Kidney tubule cell (primary cell): ENCODE data around the gene KLF1.
"Not testable (repeated sequence)": the region's sequence is repeated elsewhere in the genome, so short reads cannot be mapped to it uniquely, and the experiment has no call there.

ENCODE experiments used
- DNase-seq: peaks from one replicate; pipeline ENCODE4 v3.0.0-alpha.2; 2018; ENCODE audit warnings: low spot score

Gene KLF1

DNA sequence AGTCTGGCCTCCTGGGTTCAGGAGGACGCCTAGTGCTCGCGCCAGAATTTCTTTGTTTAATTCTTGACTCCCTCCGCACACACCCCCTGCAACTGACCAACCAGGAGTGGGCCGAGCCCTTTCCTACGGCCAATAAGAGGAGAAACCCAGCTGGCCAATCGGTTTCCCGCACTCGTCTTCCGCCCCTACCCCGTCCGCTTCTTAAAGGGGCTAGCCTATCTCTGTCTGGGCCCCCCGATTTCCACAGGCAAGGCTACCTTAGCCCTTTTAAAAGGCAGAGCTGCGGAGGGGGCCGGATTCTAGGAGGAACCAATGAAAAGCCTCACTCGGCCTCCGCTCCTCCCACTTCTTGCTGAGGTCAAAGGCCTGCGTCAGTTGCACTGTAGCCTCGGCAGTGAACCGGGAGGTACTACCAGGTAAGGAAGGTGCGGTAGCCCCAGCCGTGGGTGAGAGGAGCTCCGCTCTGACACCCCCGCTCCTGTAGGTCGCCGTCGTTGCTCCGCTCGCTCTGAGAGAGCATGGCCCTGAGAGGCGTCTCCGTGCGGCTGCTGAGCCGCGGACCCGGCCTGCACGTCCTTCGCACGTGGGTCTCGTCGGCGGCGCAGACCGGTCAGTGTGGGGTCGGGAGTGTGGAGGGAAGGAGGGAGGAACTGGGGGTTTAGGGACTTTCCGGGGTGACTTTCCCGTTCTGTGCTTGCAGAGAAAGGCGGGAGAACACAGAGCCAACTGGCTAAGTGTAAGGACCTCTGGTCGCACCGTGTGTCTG, 4.0 kb upstream of the KLF1 start, which contains the start of gene GCDH:
TSS of gene GCDH (plus strand) at position 374 of the 766 bp plus-strand sequence. CDS start at position 519, 145 bp downstream.
- DNase-seq = peak; percentile 99

- not testable (repeated sequence) for DNase-seq
Measured at GRCh38 chr19:12890299-12890786, 3.3 kb upstream of the KLF1 start.

DNA sequence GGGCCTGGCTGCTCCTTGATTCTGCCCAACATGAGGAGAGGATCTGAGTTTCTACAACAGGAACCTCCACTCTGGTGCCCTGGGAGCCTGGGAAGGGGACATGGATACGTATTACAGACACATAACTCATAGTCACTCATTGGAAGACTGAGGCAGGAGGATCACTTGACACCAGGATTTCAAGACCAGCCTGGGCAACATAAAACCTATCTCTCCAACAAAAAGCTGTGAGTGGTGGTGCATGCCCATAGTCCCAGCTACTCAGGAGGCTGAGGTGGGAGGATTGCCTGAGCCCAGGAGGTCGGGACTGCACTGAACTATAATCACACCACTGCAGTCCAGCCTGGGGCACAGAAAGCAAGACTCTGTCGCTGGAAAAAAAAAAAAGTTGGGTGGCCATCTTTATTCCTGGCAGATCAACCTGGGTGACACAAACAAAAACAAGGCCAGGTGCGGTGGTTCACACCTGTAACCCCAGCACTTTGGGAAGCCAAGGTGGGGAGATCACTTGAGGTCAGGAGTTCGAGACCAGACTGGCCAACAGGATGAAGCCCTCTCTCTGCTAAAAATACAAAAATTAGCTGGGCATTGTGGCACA, 1.1 kb upstream of the KLF1 start:
- DNase-seq = no peak

DNA sequence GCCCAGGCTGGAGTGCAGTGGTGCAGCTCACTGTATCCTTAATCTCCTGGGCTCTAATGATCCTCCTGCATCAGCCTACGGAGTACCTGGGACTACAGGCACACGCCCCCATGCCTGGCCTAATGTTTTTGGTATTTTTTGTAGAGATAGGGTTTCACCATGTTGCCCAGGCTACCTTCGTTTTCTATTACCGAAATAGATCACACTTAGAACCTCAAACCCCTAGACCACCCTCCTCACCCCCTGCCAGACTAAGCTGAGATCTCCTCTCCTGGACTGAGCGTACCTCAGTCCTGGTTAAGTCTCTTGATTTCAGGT, 391 bp downstream of the KLF1 start:
- DNase-seq = no peak

DNA sequence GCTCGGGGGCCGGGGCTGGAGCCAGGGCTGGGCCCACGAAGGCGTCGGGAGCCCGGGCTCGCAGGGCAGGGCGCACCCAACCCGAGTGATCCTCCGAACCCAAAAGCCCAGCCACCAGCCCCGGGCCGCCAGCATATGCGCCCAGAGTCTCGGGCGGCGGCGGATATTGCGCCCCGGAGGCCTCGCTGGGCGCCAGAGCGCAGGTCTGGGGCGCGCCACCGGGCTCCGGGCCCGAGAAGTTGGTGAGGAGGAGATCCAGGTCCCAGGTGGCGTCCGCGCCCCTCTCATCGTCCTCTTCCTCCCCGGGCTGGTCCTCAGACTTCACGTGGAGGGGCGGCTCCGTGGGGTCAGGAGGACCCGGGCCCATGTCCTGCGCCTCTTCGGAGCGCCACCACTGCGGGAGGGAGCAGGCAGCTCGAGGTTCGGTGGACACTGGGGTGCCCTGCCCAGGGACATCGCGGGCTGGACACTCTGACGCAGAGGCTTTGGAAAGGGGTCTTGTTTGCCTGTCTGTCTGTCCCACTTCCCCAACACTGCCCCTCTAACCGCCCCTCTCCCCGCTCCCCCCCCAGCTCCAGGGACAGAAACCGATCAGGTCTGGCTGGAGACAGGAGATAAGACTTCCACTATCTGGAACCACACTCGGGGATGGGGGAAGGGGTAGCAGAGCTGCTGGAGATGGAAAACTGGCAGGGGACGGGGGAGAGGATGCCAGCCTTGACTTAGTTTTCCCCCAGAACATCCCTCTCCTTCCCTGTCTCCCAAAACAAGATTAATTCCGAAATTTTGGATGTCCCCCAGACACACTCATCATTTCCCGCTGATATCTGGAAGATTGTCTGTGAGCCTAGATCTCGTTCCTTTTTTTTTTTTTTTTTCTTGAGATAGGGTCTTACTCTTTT, 1.0 kb downstream of the KLF1 start:
- no peak for DNase-seq

GRCh38 chr19:12884926-12885748, 1.9 kb downstream of the KLF1 start:
- peak; percentile 82 for DNase-seq

DNA sequence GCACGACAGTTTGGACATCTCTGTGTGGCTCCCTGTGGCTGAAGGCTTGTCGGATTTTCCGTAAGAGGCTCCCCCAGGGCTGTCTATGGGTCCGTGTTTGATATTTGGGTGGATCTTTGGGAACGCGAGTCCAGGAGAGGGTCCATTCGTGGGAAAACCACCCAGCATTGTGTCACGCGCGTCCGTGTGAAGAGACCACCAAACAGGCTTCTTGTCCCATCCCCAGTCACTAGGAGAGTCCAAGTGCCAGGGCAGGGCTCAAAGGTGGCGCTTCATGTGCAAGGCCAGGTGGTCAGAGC, 2.4 kb downstream of the KLF1 start:
- DNase-seq = no peak

GRCh38 chr19:12884202-12884601, 2.8 kb downstream of the KLF1 start:
- DNase-seq = no peak

- no peak for DNase-seq
Measured at GRCh38 chr19:12882589-12882988, 4.4 kb downstream of the KLF1 start.

DNA sequence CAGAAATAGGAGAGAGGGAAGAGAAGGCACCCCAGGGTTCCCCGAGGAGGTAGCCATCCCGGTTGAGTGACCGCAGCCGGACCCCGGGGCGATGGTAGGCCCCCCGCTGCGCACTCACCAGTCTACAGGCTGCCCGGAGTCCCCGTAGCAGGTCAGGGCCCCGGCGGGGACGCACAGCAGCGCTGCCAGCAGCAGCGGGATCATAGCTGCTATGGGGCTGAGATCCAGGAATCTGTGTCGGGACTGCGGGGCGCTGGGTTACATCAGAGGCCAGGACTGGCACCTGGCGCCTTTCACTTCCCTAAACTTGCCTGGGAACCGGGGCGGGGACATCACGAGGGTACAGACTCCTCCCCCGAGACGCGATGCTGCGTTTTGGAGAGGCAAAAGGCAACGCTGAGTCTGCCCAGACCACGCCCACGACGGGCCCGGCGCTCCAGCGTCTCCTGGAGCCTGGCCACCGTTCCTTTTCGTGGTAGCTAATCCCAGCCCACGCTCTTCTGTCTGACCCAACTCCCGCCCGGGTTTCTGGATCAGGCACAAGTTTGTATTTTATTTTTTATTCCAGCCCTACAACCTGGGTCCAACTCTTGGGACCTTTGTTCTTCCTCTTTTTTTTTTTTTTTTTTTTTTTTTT, 5.7 kb downstream of the KLF1 start, which contains the start of gene DNASE2:
TSS of gene DNASE2 (minus strand) at position 278 of the 637 bp plus-strand sequence. CDS start at position 204, 74 bp downstream.
- DNase-seq = peak; percentile 93

- peak; percentile 25 for DNase-seq
Measured at GRCh38 chr19:12880551-12881171, 6.3 kb downstream of the KLF1 start.

DNA sequence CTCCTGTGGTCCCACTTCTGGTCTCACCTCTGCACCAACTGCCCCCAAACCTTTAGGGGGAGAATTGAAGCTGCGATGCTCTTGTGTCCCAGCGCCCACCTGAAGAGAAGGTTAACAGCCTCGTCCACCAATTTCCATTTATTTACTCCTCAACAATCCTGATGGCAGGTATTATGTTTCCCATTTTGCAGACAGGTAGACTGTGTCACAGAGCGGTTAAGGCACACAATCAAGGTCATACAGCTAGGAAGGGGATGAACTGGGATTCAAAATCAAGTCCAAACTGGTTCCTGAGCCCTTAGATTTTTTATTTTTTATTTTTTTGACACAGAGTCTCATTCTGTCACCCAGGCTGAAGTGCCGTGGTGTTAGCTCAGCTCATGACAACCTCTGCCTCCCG, 11.9 kb downstream of the KLF1 start:
- DNase-seq = no peak

DNA sequence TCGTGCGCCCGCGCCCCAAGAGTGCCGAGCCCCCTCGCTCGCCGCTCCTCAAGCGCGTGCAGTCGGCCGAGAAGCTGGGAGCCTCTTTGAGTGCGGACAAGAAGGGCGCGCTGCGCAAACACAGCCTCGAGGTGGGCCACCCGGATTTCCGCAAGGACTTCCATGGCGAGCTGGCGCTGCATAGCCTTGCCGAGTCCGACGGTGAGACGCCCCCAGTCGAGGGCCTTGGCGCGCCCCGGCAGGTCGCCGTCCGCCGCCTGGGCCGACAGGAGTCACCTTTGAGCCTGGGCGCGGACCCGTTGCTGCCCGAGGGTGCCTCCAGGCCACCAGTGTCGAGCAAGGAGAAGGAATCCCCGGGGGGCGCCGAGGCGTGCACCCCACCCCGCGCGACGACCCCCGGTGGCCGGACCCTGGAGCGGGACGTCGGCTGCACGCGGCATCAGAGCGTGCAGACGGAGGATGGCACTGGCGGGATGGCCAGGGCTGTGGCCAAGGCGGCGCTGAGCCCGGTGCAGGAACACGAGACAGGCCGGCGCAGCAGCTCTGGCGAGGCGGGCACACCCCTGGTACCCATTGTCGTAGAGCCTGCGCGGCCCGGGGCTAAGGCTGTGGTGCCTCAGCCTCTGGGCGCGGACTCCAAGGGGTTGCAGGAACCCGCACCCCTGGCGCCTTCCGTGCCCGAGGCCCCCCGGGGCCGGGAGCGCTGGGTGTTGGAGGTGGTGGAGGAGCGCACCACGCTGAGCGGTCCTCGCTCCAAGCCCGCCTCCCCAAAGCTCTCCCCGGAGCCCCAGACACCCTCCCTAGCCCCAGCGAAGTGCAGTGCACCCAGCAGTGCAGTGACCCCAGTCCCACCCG, 12.9 kb downstream of the KLF1 start:
- no peak for DNase-seq

- DNase-seq = peak; percentile 67
Measured at GRCh38 chr19:12872941-12873890, 13.8 kb downstream of the KLF1 start.

DNA sequence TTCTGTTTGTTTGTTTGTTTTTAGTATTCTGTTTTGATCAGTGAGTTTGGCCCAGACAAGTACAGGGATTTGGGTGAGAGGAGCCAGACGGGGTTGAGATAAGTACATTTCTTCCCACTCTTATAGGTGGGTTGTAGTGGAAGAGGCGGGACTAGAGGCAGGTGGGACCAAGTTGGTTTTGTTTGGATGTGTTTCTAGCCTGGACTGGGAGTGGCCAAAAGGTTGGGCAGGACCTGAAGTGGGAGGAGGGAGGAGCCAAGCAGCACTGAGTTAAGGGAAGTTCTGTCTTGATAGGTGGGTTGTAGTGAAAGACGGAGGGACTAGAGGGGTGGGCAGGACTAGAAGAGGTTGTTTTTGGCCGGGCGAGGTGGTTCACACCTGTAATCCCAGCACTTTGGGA, 14.7 kb downstream of the KLF1 start:
- no peak for DNase-seq

DNA sequence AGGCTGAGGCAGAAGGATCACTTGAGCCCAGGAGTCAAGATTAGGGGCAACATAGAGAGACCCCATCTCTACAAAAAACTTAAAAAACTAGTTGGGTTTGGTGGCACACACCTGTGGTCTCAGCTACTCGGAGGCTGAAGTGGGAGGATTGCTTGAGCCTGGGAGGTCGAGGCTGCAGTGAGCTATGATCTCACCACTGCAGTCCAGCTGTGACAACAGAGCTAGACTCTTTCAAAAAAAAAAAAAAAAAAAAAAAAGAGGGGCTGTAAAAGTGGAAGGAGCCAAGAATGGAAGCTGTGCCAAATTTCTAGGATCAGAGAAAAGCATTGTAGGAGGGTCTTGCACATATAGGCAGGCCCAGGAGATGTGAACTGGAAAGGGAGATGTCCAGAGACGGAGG, 15.3 kb downstream of the KLF1 start:
- no peak for DNase-seq

- DNase-seq = no peak
Measured at GRCh38 chr19:12868540-12869112, 18.4 kb downstream of the KLF1 start.
